Natural killer cell (primary cell): ENCODE results near the gene RNF125. TPM values are rescaled to one million over a fixed set of nuclear protein-coding genes. Genes with fewer than 3 reads are reported as not detected.

ENCODE experiments used
- ATAC-seq, 3 donors: fragments of 150-1000 bp in 2 of 3; fragments of 200-7000 bp in 1 of 3; cut with Tn5 transposase; 1 replicate in 1 of 3; 2 replicates in 2 of 3; pipeline ENCODE4 v1.10.0; 2021; ENCODE audit warnings: mild to moderate bottlenecking in 2 of 3, moderate library complexity in 2 of 3
- DNase-seq, 2 donors: peaks; one replicate each; pipeline versions ENCODE4 v3.0.0 to v3.0.0-alpha.2; 2013 to 2021; ENCODE audit warnings: mixed read lengths in 1 of 2
- H3K27ac ChIP-seq: one replicate; pipeline ENCODE4 v1.5.1; 2013; ENCODE audit warnings: mild to moderate bottlenecking, low read length
- H3K27me3 ChIP-seq: one replicate; pipeline ENCODE4 v1.6.1; 2013; ENCODE audit warnings: low read length; ENCODE audit not compliant: control insufficient read depth, insufficient read depth
- H3K36me3 ChIP-seq: one replicate; pipeline ENCODE4 v1.6.1; 2013; ENCODE audit warnings: low read length; ENCODE audit not compliant: control insufficient read depth, insufficient read depth
- H3K4me1 ChIP-seq: one replicate; pipeline ENCODE4 v1.6.1; 2013; ENCODE audit warnings: low read length; ENCODE audit not compliant: control insufficient read depth, insufficient read depth
- H3K4me3 ChIP-seq: one replicate; pipeline ENCODE4 v1.5.1; 2013; ENCODE audit warnings: low read length
- H3K9me3 ChIP-seq: one replicate; pipeline ENCODE4 v1.6.1; 2013; ENCODE audit warnings: low read length; ENCODE audit not compliant: control insufficient read depth, insufficient read depth
- H3K27ac Mint-ChIP-seq, 2 donors: one replicate each; pipeline ENCODE4 v1.8.0; 2022; ENCODE audit warnings: mild to moderate bottlenecking in 2 of 2, mixed read lengths in 2 of 2, moderate library complexity in 1 of 2
- H3K27me3 Mint-ChIP-seq, 2 donors: one replicate each; pipeline ENCODE4 v1.8.0; 2022; ENCODE audit warnings: low read depth in 2 of 2, mixed read lengths in 2 of 2
- H3K36me3 Mint-ChIP-seq: one replicate; pipeline ENCODE4 v1.8.0; 2022; ENCODE audit warnings: mixed read lengths
- H3K4me1 Mint-ChIP-seq, 2 donors: one replicate each; pipeline ENCODE4 v1.8.0; 2022; ENCODE audit warnings: mixed read lengths in 2 of 2
- H3K4me3 Mint-ChIP-seq: one replicate; pipeline ENCODE4 v1.8.0; 2022; ENCODE audit warnings: mild to moderate bottlenecking, moderate library complexity, mixed read lengths
- H3K9me3 Mint-ChIP-seq, 2 donors: one replicate each; pipeline ENCODE4 v1.8.0; 2022; ENCODE audit warnings: mixed read lengths in 2 of 2
- WGBS: methylation state at CpG from one replicate; pipeline ENCODE4 v1.1.7; 2013; ENCODE audit warnings: missing lambda C conversion rate; ENCODE audit not compliant: insufficient coverage; 5-methylcytosine and 5-hydroxymethylcytosine counted together
- intact Hi-C: fragments of 100-400 bp; cut with micrococcal nuclease; formaldehyde crosslinking; loops from one replicate; pipeline ENCODE4 v1.14.2; 2022
- total RNA-seq, 4 donors: library from RNA; stranded (reverse); fragments of 120-200 nt in 1 of 4; gene quantifications; one replicate each; pipeline versions ENCODE4 v1.2.3 to v1.2.4, GENCODE V29; 2013 to 2022
- TF ChIP-seq, protein P1 (sequence below): fragments of 200-600 bp; IDR thresholded peaks from one replicate; pipeline ENCODE4 v1.8.0; 2022; ENCODE audit warnings: antibody characterized with exemption

RNF125 gene
- total RNA-seq, 3 donors from 2014 or later (not counting 1 experiment from before 2014, with no cell fraction given): 74.7 to 105 (median 96.7) TPM

DNA sequence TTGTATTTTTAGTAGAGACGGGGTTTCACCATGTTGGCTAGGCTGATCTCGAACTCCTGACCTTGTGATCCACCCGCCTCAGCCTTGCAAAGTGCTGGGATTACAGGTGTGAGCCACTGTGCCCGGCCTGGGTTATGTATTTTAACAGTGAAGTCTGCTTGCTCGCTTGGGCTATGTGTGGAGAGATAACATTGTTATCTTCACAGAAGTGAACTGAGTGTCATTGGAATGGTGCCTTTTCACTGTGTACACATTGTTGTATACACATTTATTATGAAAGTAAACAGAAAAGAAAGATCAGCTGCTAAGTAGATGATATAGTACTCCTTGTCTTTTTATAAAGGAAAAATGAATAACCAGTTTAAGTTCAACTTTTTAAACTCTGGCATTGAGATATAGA, 103.4 kb downstream of the RNF125 start:
- Mint-ChIP-seq H3K27me3 (no peaks in the 10 kb centered on the region), H3K27ac (no peak overlapping the region), H3K9me3 (no peaks in the 10 kb centered on the region), H3K4me1 (peaks cover 6 to 18% of the 10 kb centered on the region in 2 donors), H3K36me3 (peaks cover 20% of the 10 kb centered on the region), H3K4me3 (no peak overlapping the region)
- DNase-seq: no peak
- no peak overlapping the region for H3K4me3 ChIP-seq
- H3K27ac ChIP-seq: no peak overlapping the region
- intact Hi-C loops: no loop called here
- H3K36me3 ChIP-seq: peaks cover 46% of the 10 kb centered on the region
- H3K27me3 ChIP-seq: no peaks in the 10 kb centered on the region
- no peaks in the 10 kb centered on the region for H3K9me3 ChIP-seq
- TF ChIP-seq, protein P1, sequence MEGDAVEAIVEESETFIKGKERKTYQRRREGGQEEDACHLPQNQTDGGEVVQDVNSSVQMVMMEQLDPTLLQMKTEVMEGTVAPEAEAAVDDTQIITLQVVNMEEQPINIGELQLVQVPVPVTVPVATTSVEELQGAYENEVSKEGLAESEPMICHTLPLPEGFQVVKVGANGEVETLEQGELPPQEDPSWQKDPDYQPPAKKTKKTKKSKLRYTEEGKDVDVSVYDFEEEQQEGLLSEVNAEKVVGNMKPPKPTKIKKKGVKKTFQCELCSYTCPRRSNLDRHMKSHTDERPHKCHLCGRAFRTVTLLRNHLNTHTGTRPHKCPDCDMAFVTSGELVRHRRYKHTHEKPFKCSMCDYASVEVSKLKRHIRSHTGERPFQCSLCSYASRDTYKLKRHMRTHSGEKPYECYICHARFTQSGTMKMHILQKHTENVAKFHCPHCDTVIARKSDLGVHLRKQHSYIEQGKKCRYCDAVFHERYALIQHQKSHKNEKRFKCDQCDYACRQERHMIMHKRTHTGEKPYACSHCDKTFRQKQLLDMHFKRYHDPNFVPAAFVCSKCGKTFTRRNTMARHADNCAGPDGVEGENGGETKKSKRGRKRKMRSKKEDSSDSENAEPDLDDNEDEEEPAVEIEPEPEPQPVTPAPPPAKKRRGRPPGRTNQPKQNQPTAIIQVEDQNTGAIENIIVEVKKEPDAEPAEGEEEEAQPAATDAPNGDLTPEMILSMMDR: no peak
- H3K4me1 ChIP-seq: no peaks in the 10 kb centered on the region
- ATAC-seq: no peak
- WGBS: 90% methylated on average over 5 of the region's 5 CpGs

Other genes starting within 250 kb of the RNF125 start
- gene TRAPPC8, start 75.7 kb upstream of the RNF125 start, total RNA-seq: 10 to 100 TPM; 38.5 to 51.2 (median 41.4) TPM
- gene RNF138, start 73.0 kb downstream of the RNF125 start, total RNA-seq: 10 to 100 TPM; 76.6 to 89.8 (median 87.7) TPM
- not detected for gene MEP1B, start 171.2 kb downstream of the RNF125 start, total RNA-seq